GM12874 (cell line): ENCODE measurements around the gene MIPOL1.

Experiments used
- TF ChIP-seq, protein P1 (sequence below): IDR thresholded peaks from 2 replicates; pipeline ENCODE4 v1.5.1; 2011; ENCODE audit warnings: low read depth, mild to moderate bottlenecking, control low read depth, low read length, moderate library complexity; ENCODE audit not compliant: insufficient read depth

MIPOL1 gene

DNA sequence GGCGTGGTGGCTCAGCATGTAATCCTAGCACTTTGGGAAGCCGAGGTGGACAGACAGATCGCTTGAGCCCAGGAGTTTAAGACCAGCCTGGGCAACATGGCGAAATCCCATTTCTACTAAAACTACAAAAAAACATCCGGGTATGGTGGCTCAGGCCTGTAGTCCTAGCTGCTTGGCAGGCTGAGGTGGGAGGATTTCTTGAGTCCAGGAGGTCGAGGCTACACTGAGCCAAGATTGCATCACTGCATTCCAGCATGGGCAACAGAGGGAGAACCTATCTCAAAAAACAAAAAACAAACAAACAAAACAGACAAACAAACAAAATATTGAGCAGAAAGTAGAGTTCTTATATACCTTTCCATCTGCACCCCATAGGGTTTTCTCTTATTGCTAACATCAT lies 16.3 kb upstream of the MIPOL1 start:
- TF ChIP-seq, protein P1, sequence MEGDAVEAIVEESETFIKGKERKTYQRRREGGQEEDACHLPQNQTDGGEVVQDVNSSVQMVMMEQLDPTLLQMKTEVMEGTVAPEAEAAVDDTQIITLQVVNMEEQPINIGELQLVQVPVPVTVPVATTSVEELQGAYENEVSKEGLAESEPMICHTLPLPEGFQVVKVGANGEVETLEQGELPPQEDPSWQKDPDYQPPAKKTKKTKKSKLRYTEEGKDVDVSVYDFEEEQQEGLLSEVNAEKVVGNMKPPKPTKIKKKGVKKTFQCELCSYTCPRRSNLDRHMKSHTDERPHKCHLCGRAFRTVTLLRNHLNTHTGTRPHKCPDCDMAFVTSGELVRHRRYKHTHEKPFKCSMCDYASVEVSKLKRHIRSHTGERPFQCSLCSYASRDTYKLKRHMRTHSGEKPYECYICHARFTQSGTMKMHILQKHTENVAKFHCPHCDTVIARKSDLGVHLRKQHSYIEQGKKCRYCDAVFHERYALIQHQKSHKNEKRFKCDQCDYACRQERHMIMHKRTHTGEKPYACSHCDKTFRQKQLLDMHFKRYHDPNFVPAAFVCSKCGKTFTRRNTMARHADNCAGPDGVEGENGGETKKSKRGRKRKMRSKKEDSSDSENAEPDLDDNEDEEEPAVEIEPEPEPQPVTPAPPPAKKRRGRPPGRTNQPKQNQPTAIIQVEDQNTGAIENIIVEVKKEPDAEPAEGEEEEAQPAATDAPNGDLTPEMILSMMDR: no peak

DNA sequence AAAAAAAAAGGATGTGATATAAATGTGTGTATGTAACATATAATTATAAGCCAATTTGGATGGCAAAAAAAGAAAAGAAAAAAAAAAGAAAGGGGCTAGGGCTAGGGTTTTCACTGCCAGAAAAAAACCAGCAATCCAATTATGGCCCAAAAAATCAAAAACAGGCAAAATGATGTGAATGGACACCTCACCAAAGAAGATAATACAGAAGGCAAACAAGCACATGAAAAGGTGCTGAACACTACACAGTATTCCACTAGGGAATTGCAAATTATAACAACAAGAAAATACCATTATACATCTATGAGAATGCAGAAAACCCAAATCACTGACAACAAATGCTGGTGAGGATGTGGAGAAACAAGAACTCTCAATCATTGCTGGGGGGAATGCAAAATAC lies 12.1 kb upstream of the MIPOL1 start:
- TF ChIP-seq, protein P1: no peak

DNA sequence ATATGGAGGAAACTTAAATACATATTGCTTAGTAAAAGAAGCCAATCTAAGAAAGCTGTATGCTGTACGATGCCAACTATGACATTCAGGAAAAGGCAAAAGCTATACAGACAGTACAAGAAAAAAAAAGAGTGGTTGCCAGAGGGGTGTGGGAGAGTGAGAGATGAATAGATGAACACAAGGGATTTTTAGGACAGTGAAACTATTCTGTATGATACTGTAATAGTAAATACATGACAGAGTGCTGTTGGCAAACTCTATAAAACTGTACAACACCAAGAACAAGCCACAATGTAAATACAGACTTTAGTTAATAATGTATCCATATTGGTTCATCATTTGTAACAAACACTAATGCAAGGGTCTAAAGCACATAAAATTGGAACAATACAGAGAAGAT lies 10.9 kb upstream of the MIPOL1 start:
- TF ChIP-seq, protein P1: no peak

DNA sequence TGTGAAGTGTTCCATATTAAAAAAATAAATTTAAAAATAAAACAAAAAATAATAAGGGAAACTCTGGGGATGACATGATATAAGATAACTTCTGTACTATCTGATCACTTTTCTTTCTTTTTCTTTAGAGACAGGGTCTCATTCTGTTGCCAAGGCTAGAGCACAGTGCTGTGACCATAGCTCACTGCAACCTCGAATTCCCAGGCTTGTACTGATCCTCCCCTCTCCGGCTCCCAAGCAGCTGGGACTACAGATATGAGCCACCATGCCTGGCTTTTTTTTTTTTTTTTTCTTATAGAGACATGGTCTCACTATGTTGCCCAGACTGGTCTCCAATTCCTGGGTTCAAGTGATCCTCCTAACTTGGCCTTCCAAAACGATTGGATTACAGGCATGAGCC lies 10.4 kb upstream of the MIPOL1 start:
- TF ChIP-seq, protein P1: no peak

DNA sequence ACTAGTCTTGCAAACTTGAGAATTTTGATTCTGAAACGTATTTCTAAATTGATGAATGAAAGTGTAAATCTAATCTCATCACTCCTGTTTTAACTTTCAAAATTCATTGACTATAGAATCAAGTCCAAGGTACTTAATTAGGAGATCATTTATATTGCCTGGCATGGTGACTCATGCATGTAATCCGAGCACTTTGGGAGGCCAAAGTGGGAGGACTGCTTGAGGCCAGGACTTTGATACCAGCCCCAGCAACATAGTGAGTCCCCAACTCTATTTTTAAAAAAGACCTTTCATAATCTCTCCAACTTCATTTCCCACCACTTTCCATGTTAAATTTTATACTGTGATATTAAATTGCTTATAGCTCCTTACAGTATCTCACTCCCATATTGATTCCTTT lies 3.0 kb upstream of the MIPOL1 start:
- TF ChIP-seq, protein P1: no peak

DNA sequence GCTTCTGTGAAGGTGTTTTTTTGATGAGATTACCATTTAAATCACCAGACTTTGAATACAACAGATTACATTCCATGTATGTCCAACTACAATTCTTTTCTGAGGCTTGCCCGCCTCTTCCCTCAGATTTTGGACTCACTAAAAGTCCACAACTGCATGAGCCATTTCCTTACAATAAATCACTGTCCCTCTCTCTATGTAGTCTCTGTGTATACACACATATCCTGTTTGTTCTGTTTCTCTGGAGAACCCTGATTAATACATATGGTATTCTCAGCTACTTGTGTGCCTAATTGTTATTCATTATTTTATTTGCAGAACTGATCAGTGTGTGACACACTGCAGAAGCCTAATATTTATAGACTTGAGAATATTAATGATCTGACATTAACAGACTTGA lies 2.4 kb upstream of the MIPOL1 start:
- TF ChIP-seq, protein P1: no peak

DNA sequence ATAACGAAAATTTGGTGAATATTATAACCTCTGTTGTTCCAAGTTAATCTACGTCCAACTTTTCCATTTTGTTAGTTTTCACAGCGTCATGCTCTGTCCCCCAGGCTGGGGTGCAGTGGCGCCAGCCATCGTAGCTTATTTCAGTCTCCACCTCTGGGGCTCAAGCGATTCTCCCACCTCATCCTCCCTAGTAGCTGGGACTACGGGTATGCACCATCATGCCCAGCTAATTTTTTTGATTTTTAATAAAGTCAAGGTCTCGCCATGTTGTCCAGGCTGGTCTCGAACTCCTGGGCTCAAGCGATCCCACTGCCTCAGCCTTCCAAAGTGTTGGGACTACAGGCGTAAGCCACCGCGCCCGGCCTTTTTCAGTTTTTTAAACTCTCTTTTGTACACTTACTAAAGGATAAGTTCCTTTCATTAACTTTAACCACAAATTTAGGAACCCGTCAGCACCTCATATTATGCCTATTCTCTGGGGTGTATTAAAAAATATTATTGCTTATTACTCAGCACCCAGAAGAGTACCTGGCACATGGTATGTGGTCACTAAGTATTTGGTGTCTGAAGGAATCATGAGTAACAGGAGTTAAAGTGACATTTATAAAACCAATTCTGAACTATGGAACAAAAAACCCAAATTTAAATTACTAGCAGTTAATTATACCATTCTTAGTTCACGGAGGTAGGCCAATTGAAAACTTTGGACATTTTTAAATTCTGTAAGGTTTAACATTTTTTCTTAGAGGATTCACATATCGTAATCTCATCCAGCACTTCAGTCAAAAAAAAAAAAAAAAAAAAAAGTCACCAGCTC lies 925 bp upstream of the MIPOL1 start:
- TF ChIP-seq, protein P1: no peak

DNA sequence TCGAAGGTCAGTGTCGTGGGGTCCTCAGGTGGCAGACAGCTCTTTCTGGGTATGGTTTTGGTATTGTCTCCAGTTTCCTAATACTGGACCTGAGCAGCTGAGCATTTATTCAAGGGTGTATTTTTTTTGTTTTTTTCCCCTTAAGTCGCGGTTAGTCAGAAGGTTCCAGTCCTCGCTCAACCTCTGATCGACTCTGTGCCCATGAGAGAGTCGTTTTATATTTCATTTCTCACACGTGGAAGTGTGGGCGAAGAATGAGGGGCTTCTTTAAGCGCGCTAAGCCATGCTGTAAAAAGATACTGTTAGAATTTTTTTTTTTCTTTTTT lies 499 bp downstream of the MIPOL1 start:
- TF ChIP-seq, protein P1: no peak
